Ishikawa (cell line): ENCODE results near the gene LCN2.

ENCODE experiments used
- CEBPB ChIP-seq: IDR thresholded peaks from 2 replicates; pipeline ENCODE4 v1.6.1; 2012
- CREB1 ChIP-seq: IDR thresholded peaks from 2 replicates; pipeline ENCODE4 v1.6.1; 2012; ENCODE audit warnings: low read depth
- EGR1 ChIP-seq: IDR thresholded peaks from 2 replicates; pipeline ENCODE4 v1.6.1; 2012
- EP300 ChIP-seq: IDR thresholded peaks from 2 replicates; pipeline ENCODE4 v1.6.1; 2012; ENCODE audit warnings: borderline replicate concordance
- FOXM1 ChIP-seq: IDR thresholded peaks from 2 replicates; pipeline ENCODE4 v1.6.1; 2012; ENCODE audit warnings: low read depth, borderline replicate concordance
- MAX ChIP-seq: IDR thresholded peaks from 2 replicates; pipeline ENCODE4 v1.6.1; 2012
- NFIC ChIP-seq: IDR thresholded peaks from 2 replicates; pipeline ENCODE4 v1.6.1; 2012
- RAD21 ChIP-seq: IDR thresholded peaks from 2 replicates; pipeline ENCODE4 v1.6.1; 2012; ENCODE audit warnings: low read depth
- TAF1 ChIP-seq: IDR thresholded peaks from 2 replicates; pipeline ENCODE4 v1.6.1; 2012; ENCODE audit warnings: low read depth, mild to moderate bottlenecking
- TCF12 ChIP-seq: IDR thresholded peaks from 2 replicates; pipeline ENCODE4 v1.6.1; 2012; ENCODE audit warnings: low read depth
- TEAD4 ChIP-seq: IDR thresholded peaks from 2 replicates; pipeline ENCODE4 v1.6.1; 2012
- USF1 ChIP-seq: IDR thresholded peaks from 2 replicates; pipeline ENCODE4 v1.6.1; 2012
- YY1 ChIP-seq: IDR thresholded peaks from 2 replicates; pipeline ENCODE4 v1.6.1; 2012; ENCODE audit warnings: low read depth
- ZBTB7A ChIP-seq: IDR thresholded peaks from 2 replicates; pipeline ENCODE4 v1.6.1; 2012; ENCODE audit warnings: low read depth
- TF ChIP-seq, protein P1 (sequence below): IDR thresholded peaks from 2 replicates; pipeline ENCODE4 v1.6.1; 2012; ENCODE audit warnings: low read depth, mild to moderate bottlenecking

LCN2 gene

DNA sequence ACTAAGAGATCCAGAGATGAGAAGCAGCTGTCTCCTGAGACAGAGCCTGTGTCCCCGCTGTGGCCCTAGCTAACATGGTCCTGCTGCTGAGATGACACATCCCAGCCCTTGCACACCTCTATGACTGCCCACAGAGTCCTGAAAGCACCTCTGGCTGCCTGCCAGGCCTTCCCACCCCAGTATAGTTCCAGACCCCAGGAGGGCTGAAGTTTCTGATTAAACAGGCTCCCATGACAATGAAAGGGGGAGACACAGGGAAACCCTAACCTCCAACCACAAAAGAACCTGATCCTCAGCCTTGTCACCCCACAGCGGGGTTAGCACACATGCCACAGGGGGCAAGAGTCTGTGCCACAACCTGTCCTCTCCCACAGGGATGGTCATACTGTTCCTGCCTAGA, 26.5 kb downstream of the LCN2 start:
- TF ChIP-seq NFIC (peak; percentile 92), MAX (peak; percentile 26; the same call in 1 of the 2 replicates), CEBPB (no peak), EP300 (peak; percentile 82), ZBTB7A (0 out of 2 replicates have a peak, but pooled peaks have one; percentile 31), CREB1 (no peak), USF1 (no peak), FOXM1 (peak; percentile 39), TEAD4 (peak; percentile 60), EGR1 (0 out of 2 replicates have a peak, but pooled peaks have one; percentile 16), TAF1 (no peak), YY1 (no peak), TCF12 (peak; percentile 70), RAD21 (no peak)
- TF ChIP-seq, protein P1, sequence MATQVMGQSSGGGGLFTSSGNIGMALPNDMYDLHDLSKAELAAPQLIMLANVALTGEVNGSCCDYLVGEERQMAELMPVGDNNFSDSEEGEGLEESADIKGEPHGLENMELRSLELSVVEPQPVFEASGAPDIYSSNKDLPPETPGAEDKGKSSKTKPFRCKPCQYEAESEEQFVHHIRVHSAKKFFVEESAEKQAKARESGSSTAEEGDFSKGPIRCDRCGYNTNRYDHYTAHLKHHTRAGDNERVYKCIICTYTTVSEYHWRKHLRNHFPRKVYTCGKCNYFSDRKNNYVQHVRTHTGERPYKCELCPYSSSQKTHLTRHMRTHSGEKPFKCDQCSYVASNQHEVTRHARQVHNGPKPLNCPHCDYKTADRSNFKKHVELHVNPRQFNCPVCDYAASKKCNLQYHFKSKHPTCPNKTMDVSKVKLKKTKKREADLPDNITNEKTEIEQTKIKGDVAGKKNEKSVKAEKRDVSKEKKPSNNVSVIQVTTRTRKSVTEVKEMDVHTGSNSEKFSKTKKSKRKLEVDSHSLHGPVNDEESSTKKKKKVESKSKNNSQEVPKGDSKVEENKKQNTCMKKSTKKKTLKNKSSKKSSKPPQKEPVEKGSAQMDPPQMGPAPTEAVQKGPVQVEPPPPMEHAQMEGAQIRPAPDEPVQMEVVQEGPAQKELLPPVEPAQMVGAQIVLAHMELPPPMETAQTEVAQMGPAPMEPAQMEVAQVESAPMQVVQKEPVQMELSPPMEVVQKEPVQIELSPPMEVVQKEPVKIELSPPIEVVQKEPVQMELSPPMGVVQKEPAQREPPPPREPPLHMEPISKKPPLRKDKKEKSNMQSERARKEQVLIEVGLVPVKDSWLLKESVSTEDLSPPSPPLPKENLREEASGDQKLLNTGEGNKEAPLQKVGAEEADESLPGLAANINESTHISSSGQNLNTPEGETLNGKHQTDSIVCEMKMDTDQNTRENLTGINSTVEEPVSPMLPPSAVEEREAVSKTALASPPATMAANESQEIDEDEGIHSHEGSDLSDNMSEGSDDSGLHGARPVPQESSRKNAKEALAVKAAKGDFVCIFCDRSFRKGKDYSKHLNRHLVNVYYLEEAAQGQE: no peak

GRCh38 chr9:128178806-128179431, 29.7 kb downstream of the LCN2 start:
- TF ChIP-seq YY1 (no peak), NFIC (no peak), MAX (no peak), ZBTB7A (no peak), CREB1 (no peak), RAD21 (no peak), TEAD4 (no peak), EGR1 (no peak), TAF1 (no peak), CEBPB (no peak), EP300 (no peak), TCF12 (no peak)
- TF ChIP-seq, protein P1: no peak

GRCh38 chr9:128180001-128180400, 30.7 kb downstream of the LCN2 start:
- TF ChIP-seq RAD21 (no peak), CREB1 (no peak)

GRCh38 chr9:128180447-128180846, 31.2 kb downstream of the LCN2 start:
- TF ChIP-seq TEAD4 (no peak), FOXM1 (no peak), YY1 (no peak), USF1 (no peak), NFIC (no peak), EGR1 (no peak), ZBTB7A (no peak), EP300 (no peak)

- peak; percentile 13; the same call in 1 of the 2 replicates for TF ChIP-seq RAD21
These were observed 32.2 kb downstream of the LCN2 start for GRCh38 chr9:128181480-128181879.

DNA sequence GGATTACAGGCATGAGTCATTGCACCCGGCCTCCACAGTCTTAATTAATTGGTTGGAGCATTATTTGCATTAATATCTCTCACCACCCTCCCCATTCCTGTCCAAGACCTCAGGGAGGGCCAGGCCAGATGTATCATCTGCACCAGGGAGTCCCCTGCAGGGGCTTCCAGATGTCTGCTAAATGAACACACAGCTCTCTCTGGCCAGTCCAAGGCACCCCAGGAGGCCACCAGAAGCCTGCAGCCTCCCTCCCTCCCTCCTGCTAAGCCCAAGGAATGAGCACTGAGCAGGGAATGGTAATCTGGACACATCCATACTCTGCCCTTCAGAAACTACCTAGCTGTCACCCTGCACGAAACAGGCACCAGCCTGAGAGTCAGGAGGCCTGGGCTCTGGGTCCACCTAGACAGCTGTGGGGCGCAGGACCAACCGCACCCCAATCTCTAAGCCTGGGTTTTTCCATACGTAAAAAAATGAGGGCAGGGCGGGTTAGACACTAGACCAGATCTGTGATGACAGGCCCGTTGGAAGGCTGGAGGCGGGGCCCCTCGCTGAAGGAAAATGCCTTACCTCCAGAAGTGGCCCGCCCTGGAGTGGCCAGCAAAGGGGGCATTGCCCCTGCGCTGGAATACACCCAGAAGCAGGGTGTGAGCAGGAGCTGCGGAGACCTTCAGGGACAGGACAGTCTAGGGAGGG, 33.8 kb downstream of the LCN2 start:
- TF ChIP-seq TAF1 (no peak), NFIC (no peak), YY1 (no peak), RAD21 (no peak), TEAD4 (no peak), CEBPB (no peak), ZBTB7A (no peak), MAX (no peak)
- TF ChIP-seq, protein P1: no peak
